Kasumi-1 (cell line): Measurements from ENCODE around the gene ARMH4.

Source experiments
- DNase-seq, 2 experiments: peaks; one replicate each; lab custom pipeline; 2025; lab: John Stamatoyannopoulos, UW

Gene ARMH4

DNA sequence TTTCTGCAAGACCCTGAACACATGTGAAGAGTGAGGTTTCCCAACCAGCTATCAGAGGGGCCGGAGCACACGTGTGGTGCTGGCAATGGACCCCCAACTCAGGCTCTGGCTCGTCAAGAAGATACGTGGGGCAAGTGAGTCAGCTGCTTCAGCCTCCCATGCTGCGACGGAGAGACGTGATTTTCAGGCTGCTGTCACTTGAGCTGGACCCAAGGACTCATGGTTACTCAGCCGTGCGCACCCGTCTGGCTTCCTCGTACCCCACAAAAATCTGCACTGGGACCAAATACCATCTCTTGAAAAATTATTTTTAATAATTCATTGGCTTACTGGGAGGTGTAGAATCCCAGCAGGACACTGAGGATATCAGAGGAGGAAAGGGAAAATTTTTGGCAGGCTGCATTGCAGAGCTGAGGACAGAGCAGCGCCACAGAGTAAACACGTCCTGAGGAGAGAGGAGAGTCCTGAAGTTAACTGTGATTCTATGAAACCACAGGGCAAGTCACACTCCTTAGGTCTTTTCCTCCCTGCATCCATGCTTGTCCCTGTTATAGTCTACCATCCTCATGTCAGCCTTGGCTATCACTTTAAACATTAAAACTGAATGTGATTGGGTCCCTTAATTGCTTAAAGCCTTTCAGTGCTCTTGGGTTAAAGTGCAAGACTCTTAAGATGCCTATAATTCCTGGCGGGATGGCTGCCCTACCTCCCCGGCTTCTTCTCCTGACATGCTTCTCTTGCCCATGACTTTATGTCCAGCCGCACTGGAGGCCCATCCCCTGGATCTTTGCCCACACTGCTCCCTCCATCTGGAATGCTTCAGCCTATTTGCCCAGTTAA, 190.8 kb downstream of the ARMH4 start:
- DNase-seq: no peak

DNA sequence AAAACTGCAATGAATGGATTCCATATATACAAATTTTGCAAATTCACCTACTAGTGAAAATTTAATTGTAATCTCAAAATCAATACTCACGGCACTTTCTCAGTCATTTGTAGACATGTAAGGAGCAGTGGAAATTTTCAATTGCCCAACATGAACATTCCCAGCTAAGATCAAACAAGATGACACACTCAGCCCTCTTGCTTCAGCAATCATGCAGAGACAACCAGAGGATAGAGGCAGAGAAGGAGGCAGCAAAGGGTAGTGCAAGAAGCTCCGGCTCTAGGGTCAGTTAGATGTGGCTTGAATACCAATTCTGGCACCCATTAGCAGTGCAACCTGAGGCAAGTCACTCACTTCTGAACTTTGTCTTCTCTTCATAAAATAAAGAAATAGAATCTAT, 194.6 kb downstream of the ARMH4 start:
- DNase-seq: no peak
